Activated T-helper 1 cell treated with Interleukin-2 at 50 U/mL for 16 hours (primary cell): ENCODE results near the gene SDC3.

ENCODE experiments used
- DNase-seq: peaks from one replicate; pipeline ENCODE4 v3.0.0-alpha.2; 2020; ENCODE audit warnings: low read depth

SDC3 gene

DNA sequence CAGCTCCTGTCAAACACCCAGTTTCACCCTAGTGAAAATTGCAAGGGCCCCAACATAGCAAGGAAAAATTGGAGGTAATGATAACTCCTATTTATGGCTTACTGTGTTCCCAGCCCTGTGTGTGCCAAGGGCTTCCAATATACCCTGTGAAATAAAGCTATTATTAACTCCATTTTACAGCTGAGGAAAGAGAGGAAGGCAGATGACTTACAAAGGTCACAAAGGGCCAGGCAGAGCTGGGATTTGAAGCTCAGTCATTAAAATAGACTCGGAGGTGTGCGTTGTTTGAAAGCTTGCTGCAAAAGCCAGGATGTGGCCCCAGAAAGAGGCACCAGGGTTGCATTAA is 20.2 kb upstream of the SDC3 start:
- no peak for DNase-seq

DNA sequence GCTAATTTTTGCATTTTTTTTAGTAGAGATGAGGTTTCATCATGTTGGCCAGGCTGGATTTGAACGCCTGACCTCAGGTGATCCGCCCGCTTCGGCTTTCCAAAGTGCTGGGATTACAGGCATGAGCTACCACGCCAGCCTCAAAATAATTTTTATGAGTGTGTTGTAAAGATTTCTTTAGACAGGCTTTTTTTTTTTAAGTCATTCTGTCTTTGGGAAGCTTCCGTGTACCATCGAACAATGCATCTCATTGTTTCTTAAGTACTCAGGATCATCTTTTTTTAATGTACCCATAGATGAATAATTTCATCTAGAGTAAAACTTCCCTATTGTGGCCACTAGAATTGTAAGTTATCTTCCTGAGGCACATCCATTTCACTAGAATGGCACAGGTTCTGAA is 19.6 kb upstream of the SDC3 start:
- DNase-seq, result no peak

GRCh38 chr1:30927448-30927847 is 18.9 kb upstream of the SDC3 start:
- no peak for DNase-seq

DNA sequence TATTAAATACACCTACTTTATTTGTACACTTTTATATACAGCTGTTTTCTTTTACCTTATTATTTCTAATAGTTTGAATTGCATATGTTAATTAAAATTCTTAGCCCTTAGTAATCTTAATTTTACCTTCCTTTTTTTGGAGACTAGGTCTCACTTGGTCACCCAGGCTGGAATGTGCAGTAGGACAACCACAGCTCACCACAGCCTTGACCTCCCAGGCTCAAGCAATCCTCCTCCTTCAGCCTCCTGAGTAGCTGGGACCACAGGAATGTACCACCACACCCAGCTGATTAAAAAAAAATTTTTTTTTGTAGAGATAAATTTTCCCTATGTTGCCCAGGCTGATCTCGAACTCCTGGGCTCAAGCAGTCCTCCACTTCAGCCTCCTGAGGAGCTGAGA is 15.0 kb upstream of the SDC3 start:
- DNase-seq, result no peak

DNA sequence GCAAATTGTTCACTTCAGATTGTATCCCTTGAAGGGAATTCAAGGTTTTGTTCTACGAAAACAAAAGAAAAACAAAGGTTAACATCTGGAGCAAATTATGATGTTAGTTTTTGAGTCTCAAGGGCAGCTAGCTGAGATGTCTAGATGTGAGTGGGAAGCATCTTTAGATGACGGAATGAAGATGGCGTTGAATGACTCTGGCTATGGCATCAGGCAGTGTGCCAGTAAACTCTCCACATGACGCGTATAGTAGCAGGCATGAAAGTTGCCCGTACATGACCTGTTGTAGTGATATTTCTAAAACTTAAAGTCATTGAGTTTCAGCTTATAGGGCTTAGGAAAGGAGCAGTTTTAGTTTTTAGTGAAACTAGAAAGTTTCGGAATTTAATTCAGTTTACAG is 12.3 kb upstream of the SDC3 start:
- no peak for DNase-seq

DNA sequence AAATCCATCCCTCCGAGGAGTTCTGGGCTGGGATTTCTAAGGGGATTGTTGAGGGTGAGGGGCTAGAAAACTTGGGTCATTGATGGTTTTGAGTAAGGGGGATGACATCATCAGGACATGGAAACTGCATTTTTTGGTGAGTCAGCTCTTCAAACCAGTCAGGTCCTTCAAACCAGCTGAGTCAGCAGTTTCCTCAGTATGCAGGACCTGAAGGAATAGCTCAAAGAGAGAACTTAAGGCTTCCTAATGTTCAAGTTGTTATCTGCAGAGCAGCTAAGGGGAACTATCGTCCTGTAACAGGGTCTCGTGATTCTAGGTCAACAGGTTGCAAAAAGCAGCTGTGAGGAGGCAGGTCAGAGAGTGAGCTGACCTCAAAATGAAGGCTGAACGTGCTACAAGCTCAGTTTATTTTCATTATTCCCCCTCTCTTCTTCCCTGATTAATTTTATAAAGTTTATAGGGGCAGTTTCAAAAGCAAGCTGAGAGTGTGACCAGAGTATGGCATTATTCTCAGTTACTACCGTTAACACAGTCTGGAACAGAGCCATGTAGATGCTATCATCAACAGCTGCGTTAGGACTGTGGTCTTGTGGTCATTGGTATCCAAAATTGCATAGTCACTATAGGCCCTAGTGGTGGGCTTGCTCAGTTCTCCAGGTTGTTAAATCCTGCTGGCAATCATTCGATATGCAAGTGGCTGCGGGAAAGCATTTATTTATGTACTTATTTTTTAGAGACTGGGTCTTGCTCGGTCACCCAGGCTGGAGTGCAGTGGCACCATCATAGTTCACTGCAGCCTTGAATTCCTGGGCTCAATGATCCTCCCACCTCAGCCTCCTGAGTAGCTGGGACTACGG is 10.7 kb upstream of the SDC3 start:
- DNase-seq, result no peak

- DNase-seq, result no peak
Measured at GRCh38 chr1:30916296-30916695, 7.7 kb upstream of the SDC3 start.

- DNase-seq, result no peak
Measured at GRCh38 chr1:30915491-30916230, 7.1 kb upstream of the SDC3 start.

GRCh38 chr1:30914931-30915330 is 6.4 kb upstream of the SDC3 start:
- no peak for DNase-seq

DNA sequence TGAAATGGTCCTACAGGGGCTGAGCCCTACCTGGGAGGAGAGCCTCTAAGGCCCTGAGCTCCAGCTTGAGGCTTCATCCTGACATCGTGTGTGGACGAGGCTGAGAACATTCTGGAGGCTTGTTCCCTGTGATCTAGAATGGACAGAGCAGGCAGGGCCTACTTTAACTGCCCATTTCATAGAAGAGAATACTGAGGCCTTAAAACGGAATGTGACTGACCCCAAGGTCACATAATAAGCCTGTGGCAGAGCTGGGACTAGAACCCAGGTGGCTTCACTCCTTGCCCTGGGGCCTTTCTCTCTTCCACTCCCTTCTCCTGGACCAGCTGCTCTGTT is 6.0 kb upstream of the SDC3 start:
- no peak for DNase-seq

- no peak for DNase-seq
Measured at GRCh38 chr1:30912913-30913652, 4.5 kb upstream of the SDC3 start.

DNA sequence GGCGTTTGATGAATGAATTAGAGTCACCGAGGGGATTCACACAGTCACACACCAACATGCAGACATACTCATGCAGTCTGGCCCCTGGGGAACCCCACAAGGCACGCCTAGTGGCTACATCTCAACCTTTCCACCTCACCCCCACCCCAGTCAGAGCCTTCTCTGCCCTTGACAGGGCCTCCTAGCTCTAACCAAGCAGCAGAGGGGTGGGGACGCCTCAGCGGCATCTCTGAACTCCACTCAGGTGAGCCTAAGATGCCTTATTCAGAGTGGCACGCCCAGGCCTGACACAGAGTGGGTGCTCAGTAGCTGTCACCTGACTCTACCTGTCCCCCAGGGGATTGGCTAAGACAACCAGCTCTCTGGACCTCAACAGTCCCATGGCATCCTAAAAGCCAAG is 3.7 kb upstream of the SDC3 start:
- DNase-seq, result no peak

- DNase-seq, result no peak
Measured at GRCh38 chr1:30911059-30911954, 2.7 kb upstream of the SDC3 start.

DNA sequence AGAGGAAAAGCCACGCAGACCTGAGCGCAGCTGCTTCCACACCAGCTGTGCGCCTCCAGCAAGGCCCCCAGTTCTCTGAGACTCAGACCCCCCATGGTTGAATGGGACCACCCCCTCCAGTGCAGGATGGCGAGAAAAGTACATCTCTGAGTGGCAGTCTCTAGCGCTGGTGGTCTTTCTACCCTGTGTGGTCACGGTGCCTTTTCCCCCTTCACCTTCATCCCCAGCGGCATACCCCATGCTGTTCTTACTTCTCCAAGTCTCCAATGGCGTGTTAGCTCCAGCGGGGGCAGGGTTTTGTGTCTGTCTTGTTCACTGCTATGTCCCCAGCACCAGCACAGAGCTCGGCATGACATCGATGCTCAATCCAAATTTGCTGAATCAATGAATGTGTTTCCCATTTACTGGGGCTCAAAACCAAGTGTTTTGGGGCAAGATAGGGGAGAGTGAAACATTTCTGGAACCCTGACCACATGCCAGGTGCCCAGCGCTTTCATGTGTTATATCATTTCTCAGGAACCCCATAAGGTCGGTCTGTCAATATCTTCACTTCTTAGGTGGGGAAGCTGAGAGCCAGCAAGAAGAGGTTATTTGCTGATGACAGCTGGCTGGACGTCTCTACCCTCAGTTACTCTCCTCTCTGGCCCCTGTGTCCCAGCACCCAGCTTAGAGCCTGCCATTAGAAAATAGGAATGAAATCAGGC is 959 bp upstream of the SDC3 start:
- DNase-seq, result no peak

- DNase-seq, result no peak
Measured at GRCh38 chr1:30908316-30908695, 252 bp downstream of the SDC3 start.

GRCh38 chr1:30907481-30908315 is 860 bp downstream of the SDC3 start:
- DNase-seq, result no peak

DNA sequence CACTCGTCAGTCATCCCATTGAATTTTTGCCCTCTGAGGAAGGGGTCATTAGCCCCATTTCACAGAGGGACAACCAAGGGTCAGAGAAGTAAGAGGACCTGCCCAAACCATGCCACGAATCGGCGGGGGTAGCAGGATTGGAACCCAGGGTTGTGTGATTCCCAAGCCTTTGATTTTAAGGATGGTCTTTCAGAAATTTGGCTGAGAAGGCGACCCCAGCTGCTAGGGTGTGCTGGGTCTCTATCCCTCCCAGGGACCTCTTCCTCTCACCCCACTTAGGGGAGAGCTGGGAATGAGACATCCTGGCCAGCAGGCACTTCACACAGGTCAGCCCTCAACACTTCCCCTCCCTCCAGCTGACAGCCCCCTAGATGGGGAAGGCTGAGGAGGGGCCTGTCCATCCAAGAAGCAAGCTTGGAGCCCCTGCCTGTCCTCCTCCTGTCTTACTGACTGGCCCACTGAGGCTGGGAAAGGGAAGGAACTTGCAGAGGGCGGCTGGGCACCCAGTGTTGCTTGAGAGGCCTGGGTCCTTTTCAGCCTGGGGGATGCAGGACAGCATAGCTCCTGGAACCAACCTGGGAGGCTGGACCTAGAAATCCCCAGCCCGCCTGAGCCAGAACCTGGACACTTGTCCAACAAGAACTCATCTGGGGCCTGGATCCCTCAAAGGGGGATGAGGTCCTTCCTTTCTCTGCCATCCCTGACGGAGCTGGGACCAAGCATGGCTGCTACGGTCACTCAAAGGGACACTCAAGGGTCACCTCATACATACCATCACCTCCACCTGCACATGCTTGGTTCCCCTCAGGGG is 1.7 kb downstream of the SDC3 start:
- no peak for DNase-seq

GRCh38 chr1:30905916-30906620 is 2.5 kb downstream of the SDC3 start:
- DNase-seq, result no peak

DNA sequence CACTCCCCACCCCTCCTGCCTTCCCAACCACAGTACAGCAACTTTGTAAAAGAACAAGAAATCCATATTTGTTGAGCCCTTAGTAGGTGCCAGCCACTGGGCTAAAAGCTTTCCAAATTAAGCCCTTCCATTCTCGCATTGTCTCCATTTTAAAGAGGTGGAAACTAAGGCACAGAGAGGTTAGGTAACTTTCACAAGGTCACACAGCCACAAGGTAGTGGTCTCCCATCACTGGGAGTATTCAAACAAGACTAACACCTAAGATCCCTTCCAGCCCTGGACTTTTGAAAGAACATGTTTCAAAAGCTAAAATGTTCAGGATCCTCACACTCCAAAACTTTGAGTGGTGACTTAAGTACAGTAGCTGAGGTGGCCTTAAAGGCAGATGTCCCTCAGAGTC is 3.2 kb downstream of the SDC3 start:
- DNase-seq, result no peak
